CD14-positive monocyte (primary cell): ENCODE results near the gene MMP13. TPM values are rescaled to one million over a fixed set of nuclear protein-coding genes. Genes with fewer than 3 reads are reported as not detected.

ENCODE experiments used
- DNase-seq, 3 donors: peaks; one replicate each; pipeline ENCODE4 v3.0.0-alpha.2; 2011 to 2022
- H2AFZ ChIP-seq: 2 replicates; pipeline ENCODE4 v1.6.0; 2012; ENCODE audit warnings: mild to moderate bottlenecking, low read depth, low read length, inconsistent platforms; ENCODE audit not compliant: insufficient read depth, poor library complexity, severe bottlenecking
- H3K27ac ChIP-seq, 2 donors: 1 replicate in 1 of 2; 2 replicates in 1 of 2; pipeline ENCODE4 v1.5.1; 2012 to 2013; ENCODE audit warnings: low read length in 2 of 2, control low read depth in 1 of 2, inconsistent platforms in 1 of 2, low read depth in 1 of 2, mild to moderate bottlenecking in 1 of 2
- H3K27me3 ChIP-seq, 2 donors: one replicate each; pipeline versions ENCODE4 v1.6.0 to v1.6.1; 2011 to 2013; ENCODE audit warnings: low read length in 2 of 2; ENCODE audit not compliant: control insufficient read depth in 2 of 2, insufficient read depth in 2 of 2
- H3K36me3 ChIP-seq, 2 donors: replicated peaks in 1 of 2; 1 replicate in 1 of 2; 2 replicates in 1 of 2; pipeline versions ENCODE4 v1.5.1 to v1.6.1; 2012 to 2013; ENCODE audit warnings: low read length in 2 of 2, control low read depth in 1 of 2, inconsistent platforms in 1 of 2, mild to moderate bottlenecking in 1 of 2; ENCODE audit not compliant: insufficient read depth in 2 of 2, control insufficient read depth in 1 of 2
- H3K4me1 ChIP-seq, 2 donors: 1 replicate in 1 of 2; 2 replicates in 1 of 2; pipeline versions ENCODE4 v1.5.1 to v1.6.1; 2012 to 2013; ENCODE audit warnings: low read length in 2 of 2, control low read depth in 1 of 2, inconsistent platforms in 1 of 2, mild to moderate bottlenecking in 1 of 2, moderate library complexity in 1 of 2; ENCODE audit not compliant: insufficient read depth in 2 of 2, control insufficient read depth in 1 of 2
- H3K4me2 ChIP-seq: replicated peaks from 2 replicates; pipeline ENCODE3; 2012; ENCODE audit warnings: low read length, moderate library complexity, mild to moderate bottlenecking; ENCODE audit not compliant: poor library complexity, severe bottlenecking; ENCODE audit errors: extremely low read depth
- H3K4me3 ChIP-seq, 3 experiments: fragments of 200-600 bp in 1 of 3; sonication (generic) in 1 of 3; replicated peaks in 1 of 3; 1 replicate in 2 of 3; 2 replicates in 1 of 3; pipeline ENCODE4 v1.5.1; 2011 to 2013; ENCODE audit warnings: low read length in 3 of 3, mild to moderate bottlenecking in 3 of 3, control low read depth in 2 of 3, low read depth in 2 of 3, inconsistent platforms in 1 of 3, moderate library complexity in 1 of 3
- H3K79me2 ChIP-seq: 2 replicates; pipeline ENCODE4 v1.6.0; 2012; ENCODE audit warnings: mild to moderate bottlenecking, control low read depth, inconsistent platforms, low read length, moderate library complexity; ENCODE audit not compliant: insufficient read depth
- H3K9ac ChIP-seq: 2 replicates; pipeline ENCODE4 v1.6.0; 2017; ENCODE audit warnings: low read length, mild to moderate bottlenecking; ENCODE audit not compliant: insufficient read depth, poor library complexity, severe bottlenecking
- H3K9me3 ChIP-seq, 2 donors: replicated peaks in 1 of 2; 1 replicate in 1 of 2; 2 replicates in 1 of 2; pipeline versions ENCODE4 v1.5.1 to v1.6.1; 2012 to 2013; ENCODE audit warnings: low read length in 2 of 2, control low read depth in 1 of 2; ENCODE audit not compliant: control insufficient read depth in 1 of 2, insufficient read depth in 1 of 2
- H4K20me1 ChIP-seq: 2 replicates; pipeline ENCODE4 v1.6.0; 2012; ENCODE audit warnings: mild to moderate bottlenecking, low read length, control low read depth, moderate library complexity; ENCODE audit not compliant: insufficient read depth
- H3K27ac Mint-ChIP-seq, 7 donors: one replicate each; pipeline ENCODE4 v1.8.0; 2020; ENCODE audit warnings: mild to moderate bottlenecking in 7 of 7, mixed read lengths in 7 of 7, moderate library complexity in 6 of 7, inconsistent platforms in 2 of 7
- H3K27me3 Mint-ChIP-seq, 3 donors: one replicate each; pipeline ENCODE4 v1.8.0; 2021 to 2022; ENCODE audit warnings: low read depth in 3 of 3, mild to moderate bottlenecking in 3 of 3, mixed read lengths in 3 of 3, moderate library complexity in 3 of 3, inconsistent platforms in 1 of 3
- H3K36me3 Mint-ChIP-seq, 2 donors: one replicate each; pipeline ENCODE4 v1.8.0; 2020; ENCODE audit warnings: mixed read lengths in 2 of 2, inconsistent platforms in 1 of 2, mild to moderate bottlenecking in 1 of 2
- H3K4me1 Mint-ChIP-seq: one replicate; pipeline ENCODE4 v1.8.0; 2020; ENCODE audit warnings: mild to moderate bottlenecking, mixed read lengths
- H3K4me3 Mint-ChIP-seq, 2 donors: one replicate each; pipeline ENCODE4 v1.8.0; 2020; ENCODE audit warnings: mild to moderate bottlenecking in 2 of 2, mixed read lengths in 2 of 2, moderate library complexity in 1 of 2
- H3K9me3 Mint-ChIP-seq, 7 donors: one replicate each; pipeline ENCODE4 v1.8.0; 2020 to 2022; ENCODE audit warnings: mixed read lengths in 7 of 7, mild to moderate bottlenecking in 6 of 7, moderate library complexity in 6 of 7, inconsistent platforms in 2 of 7
- CTCF ChIP-seq: fragments of 200-600 bp; IDR thresholded peaks from one replicate; pipeline ENCODE4 v1.8.0; 2022; ENCODE audit warnings: antibody characterized with exemption, mild to moderate bottlenecking
- WGBS: methylation state at CpG from one replicate; pipeline ENCODE4 v1.1.5; 2013; ENCODE audit warnings: missing lambda C conversion rate; ENCODE audit not compliant: insufficient coverage; 5-methylcytosine and 5-hydroxymethylcytosine counted together
- intact Hi-C, 2 donors: fragments of 100-400 bp; cut with micrococcal nuclease; formaldehyde crosslinking; loops; one replicate each; pipeline versions ENCODE4 v1.15.0 to v1.15.1; 2023
- polyA plus RNA-seq, 3 donors: library from polyadenylated mRNA; depleted of rRNA in 1 of 3; unstranded in 2 of 3; stranded (reverse) in 1 of 3; fragments of 300-500 nt in 2 of 3; fragments of >200 nt in 1 of 3; fragmentation: Illumina TruSeq in 2 of 3; gene quantifications; 1 replicate in 2 of 3; 2 replicates in 1 of 3; pipeline ENCODE4 v1.2.3, GENCODE V29; 2012 to 2021

Gene MMP13
- polyA plus RNA-seq, 3 donors = not detected

GRCh38 chr11:102914238-102915043 lies 41.1 kb downstream of the MMP13 start:
- Histone ChIP-seq H3K27ac (no peak overlapping the region), H3K79me2 (no peaks in the 10 kb centered on the region), H2AFZ (no peak overlapping the region), H3K4me2 (no peak overlapping the region), H4K20me1 (no peaks in the 10 kb centered on the region), H3K4me1 (peaks cover 3 to 4% of the 10 kb centered on the region in 2 donors), H3K36me3 (no peaks in the 10 kb centered on the region), H3K27me3 (peaks cover 33 to 34% of the 10 kb centered on the region in 2 donors), H3K4me3 (no peak overlapping the region), H3K9me3 (no peaks in the 10 kb centered on the region), H3K9ac (no peak overlapping the region)
- Mint-ChIP-seq H3K27me3 (peaks cover 26 to 44% (median 30%) of the 10 kb centered on the region in 3 donors), H3K9me3 (peaks cover 0 to 1% (median 0%) of the 10 kb centered on the region in 7 donors), H3K4me3 (no peak overlapping the region), H3K4me1 (peaks cover 2% of the 10 kb centered on the region), H3K27ac (no peak overlapping the region), H3K36me3 (no peaks in the 10 kb centered on the region)
- intact Hi-C loops = no loop called here
- DNase-seq = peak in 2 of 3 donors; percentile 6 to 14
- TF ChIP-seq CTCF = peak; percentile 54
- WGBS = no CpG with 5 or more reads among the region's 3 CpGs

DNA sequence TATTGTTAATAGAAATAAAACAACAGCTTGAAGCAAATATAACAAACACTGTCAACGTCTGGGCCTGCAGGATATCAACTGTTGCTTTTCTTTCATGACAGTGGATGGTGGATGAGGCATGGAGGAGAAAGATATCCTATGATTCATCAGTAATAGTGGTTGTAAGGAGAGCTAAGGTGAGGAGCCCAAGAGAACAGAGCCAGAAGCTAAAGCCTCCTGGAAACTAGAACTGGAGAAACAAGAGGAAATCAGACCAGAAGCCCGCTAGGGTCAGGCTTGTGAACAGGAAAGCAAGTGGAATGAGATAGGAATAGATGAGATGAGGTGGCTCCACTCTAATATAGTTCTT lies 43.1 kb downstream of the MMP13 start:
- H3K4me1 ChIP-seq = no peaks in the 10 kb centered on the region
- no peak overlapping the region for H3K27ac Mint-ChIP-seq
- no peaks in the 10 kb centered on the region for H3K36me3 ChIP-seq
- TF ChIP-seq CTCF = no peak
- H4K20me1 ChIP-seq = no peaks in the 10 kb centered on the region
- H3K4me2 ChIP-seq = no peak overlapping the region
- H3K9me3 ChIP-seq = no peaks in the 10 kb centered on the region
- no peak for DNase-seq
- peaks cover 14 to 34% (median 20%) of the 10 kb centered on the region in 3 donors for H3K27me3 Mint-ChIP-seq
- H3K27me3 ChIP-seq = peaks cover 20 to 22% of the 10 kb centered on the region in 2 donors
- no peak overlapping the region for H3K4me3 Mint-ChIP-seq
- peaks cover 0 to 2% (median 0%) of the 10 kb centered on the region in 7 donors for H3K9me3 Mint-ChIP-seq
- H3K4me3 ChIP-seq = no peak overlapping the region
- H3K27ac ChIP-seq = no peak overlapping the region
- no peak overlapping the region for H3K9ac ChIP-seq
- WGBS = no CpG with 5 or more reads among the region's 2 CpGs
- H3K79me2 ChIP-seq = no peaks in the 10 kb centered on the region
- no peaks in the 10 kb centered on the region for H3K4me1 Mint-ChIP-seq
- intact Hi-C loops = no loop called here
- H2AFZ ChIP-seq = no peak overlapping the region
- no peaks in the 10 kb centered on the region for H3K36me3 Mint-ChIP-seq
